ENCODE data around the gene ANKS1B. TPM values are rescaled to one million over a fixed set of nuclear protein-coding genes. Genes with fewer than 3 reads are reported as not detected.

Gene ANKS1B
- total RNA-seq, 1 donor from 2014 or later: 2.4 TPM

GRCh38 chr12:98699586-98699985 is 1285.2 kb downstream of the ANKS1B start:
- no peaks in the 10 kb centered on the region for H3K4me1 ChIP-seq (ENCODE audit: insufficient read depth, low read length)
- H3K4me3 Mint-ChIP-seq (ENCODE audit: unreplicated experiment): no peak overlapping the region
- no peaks in the 10 kb centered on the region for H3K9me3 Mint-ChIP-seq (ENCODE audit: unreplicated experiment)
- no peak overlapping the region for H3K4me2 ChIP-seq (ENCODE audit: low read length)
- H2AFZ ChIP-seq (ENCODE audit: low read depth, low read length): no peak overlapping the region
- no peaks in the 10 kb centered on the region for H3K79me2 ChIP-seq (ENCODE audit: insufficient read depth, low read length)
- DNase-seq (ENCODE audit: low read depth) (peak; percentile 44), FAIRE-seq (no peak)
- H3K27me3 Mint-ChIP-seq (ENCODE audit: low read depth, unreplicated experiment): no peaks in the 10 kb centered on the region
- H3K27ac ChIP-seq (ENCODE audit: low read depth, low read length): no peak overlapping the region
- no peaks in the 10 kb centered on the region for H3K27me3 ChIP-seq (ENCODE audit: insufficient read depth, low read length)
- no peak overlapping the region for H3K4me3 ChIP-seq (ENCODE audit: insufficient read depth, low read depth, low read length)
- peaks cover 9% of the 10 kb centered on the region for H4K20me1 ChIP-seq (ENCODE audit: insufficient read depth, low read length)
- TF ChIP-seq CTCF (IDR thresholded peaks at IDR 0.05; ENCODE audit: insufficient read depth, low read depth, low read length): no peak
- no peak for TF ChIP-seq EZH2 (IDR thresholded peaks at IDR 0.05; ENCODE audit: insufficient read depth, low read length)
- H3K9ac ChIP-seq (ENCODE audit: low read length): no peak overlapping the region
- peaks cover 9% of the 10 kb centered on the region for H3K36me3 Mint-ChIP-seq (ENCODE audit: low read depth, unreplicated experiment)
- H3K27ac Mint-ChIP-seq (ENCODE audit: unreplicated experiment): no peak overlapping the region
- H3K9me3 ChIP-seq (ENCODE audit: insufficient read depth, low read depth, low read length): no peaks in the 10 kb centered on the region
- peaks cover 8% of the 10 kb centered on the region for H3K4me1 Mint-ChIP-seq (ENCODE audit: low read depth, unreplicated experiment)
- peaks cover 9% of the 10 kb centered on the region for H3K36me3 ChIP-seq (ENCODE audit: insufficient read depth, low read length)

GRCh38 chr12:98698603-98699463 is 1285.9 kb downstream of the ANKS1B start:
- peaks cover 8% of the 10 kb centered on the region for H3K4me1 Mint-ChIP-seq (ENCODE audit: low read depth, unreplicated experiment)
- peak; percentile 37 for FAIRE-seq

More at GRCh38 chr12:98698603-98699463, 1285.9 kb downstream of the ANKS1B start:
- Mint-ChIP-seq H3K27ac (ENCODE audit: unreplicated experiment) (no peak overlapping the region), H3K27me3 (ENCODE audit: low read depth, unreplicated experiment) (no peaks in the 10 kb centered on the region), H3K36me3 (ENCODE audit: low read depth, unreplicated experiment) (peaks cover 9% of the 10 kb centered on the region), H3K4me3 (ENCODE audit: unreplicated experiment) (no peak overlapping the region), H3K9me3 (ENCODE audit: unreplicated experiment) (no peaks in the 10 kb centered on the region)
- Histone ChIP-seq H3K9ac (ENCODE audit: low read length) (peak overlapping the region; percentile 13), H2AFZ (ENCODE audit: low read depth, low read length) (no peak overlapping the region), H4K20me1 (ENCODE audit: insufficient read depth, low read length) (peaks cover 9% of the 10 kb centered on the region), H3K27ac (ENCODE audit: low read depth, low read length) (no peak overlapping the region), H3K4me1 (ENCODE audit: insufficient read depth, low read length) (no peaks in the 10 kb centered on the region), H3K79me2 (ENCODE audit: insufficient read depth, low read length) (no peaks in the 10 kb centered on the region), H3K27me3 (ENCODE audit: insufficient read depth, low read length) (no peaks in the 10 kb centered on the region), H3K4me2 (ENCODE audit: low read length) (no peak overlapping the region), H3K36me3 (ENCODE audit: insufficient read depth, low read length) (peaks cover 5% of the 10 kb centered on the region), H3K9me3 (ENCODE audit: insufficient read depth, low read depth, low read length) (no peaks in the 10 kb centered on the region), H3K4me3 (ENCODE audit: insufficient read depth, low read depth, low read length) (no peak overlapping the region)
- DNase-seq (ENCODE audit: low read depth): peak; percentile 40
- TF ChIP-seq EZH2 (IDR thresholded peaks at IDR 0.05; ENCODE audit: insufficient read depth, low read length) (no peak), CTCF (IDR thresholded peaks at IDR 0.05; ENCODE audit: insufficient read depth, low read depth, low read length) (peak; percentile 72)
